H1 (cell line): ENCODE results near the gene EMID1. TPM values are rescaled to one million over a fixed set of nuclear protein-coding genes. Genes with fewer than 3 reads are reported as not detected.

Source experiments
- EZH2 ChIP-seq: fragments of 200-600 bp; sonication (generic); IDR thresholded peaks from 2 replicates; pipeline ENCODE4 v1.7.1; 2012; ENCODE audit warnings: low read depth, mild to moderate bottlenecking, moderate library complexity, low read length, inconsistent platforms; ENCODE audit not compliant: severe bottlenecking
- KDM5A ChIP-seq: fragments of 200-600 bp; IDR thresholded peaks from 2 replicates; pipeline ENCODE4 v1.7.1; 2012; ENCODE audit warnings: mild to moderate bottlenecking, low read length, inconsistent platforms, mixed read lengths
- TCF12 ChIP-seq: IDR thresholded peaks from 2 replicates; pipeline ENCODE4 v1.6.1; 2011; ENCODE audit warnings: low read depth, mild to moderate bottlenecking, low read length
- polyA plus RNA-seq, 7 experiments: library from polyadenylated mRNA; depleted of rRNA in 3 of 7; stranded (reverse) in 5 of 7; unstranded in 2 of 7; fragments of >200 nt in 5 of 7; fragments of 200-250 nt in 2 of 7; gene quantifications; 1 replicate in 5 of 7; 2 replicates in 1 of 7; 4 replicates in 1 of 7; pipeline versions ENCODE4 v1.2.1 to v1.2.3, GENCODE V29; 2011 to 2013; ENCODE audit warnings: missing spikeins in 2 of 7, mixed read lengths in 2 of 7
- total RNA-seq: library from RNA; stranded (reverse); fragmentation: NEBNext Ultra II Directional; extraction: Animal tissue kit (Norgen Biotek cat#: 25700); gene quantifications from 2 replicates; pipeline ENCODE4 v1.2.1, GENCODE V29; 2021

EMID1 gene
- total and polyA plus RNA-seq, 2 of the 8 experiments (the other 6 are each of a cell fraction or from before 2014, with no cell fraction given), result 3.9 to 7.4 TPM

DNA sequence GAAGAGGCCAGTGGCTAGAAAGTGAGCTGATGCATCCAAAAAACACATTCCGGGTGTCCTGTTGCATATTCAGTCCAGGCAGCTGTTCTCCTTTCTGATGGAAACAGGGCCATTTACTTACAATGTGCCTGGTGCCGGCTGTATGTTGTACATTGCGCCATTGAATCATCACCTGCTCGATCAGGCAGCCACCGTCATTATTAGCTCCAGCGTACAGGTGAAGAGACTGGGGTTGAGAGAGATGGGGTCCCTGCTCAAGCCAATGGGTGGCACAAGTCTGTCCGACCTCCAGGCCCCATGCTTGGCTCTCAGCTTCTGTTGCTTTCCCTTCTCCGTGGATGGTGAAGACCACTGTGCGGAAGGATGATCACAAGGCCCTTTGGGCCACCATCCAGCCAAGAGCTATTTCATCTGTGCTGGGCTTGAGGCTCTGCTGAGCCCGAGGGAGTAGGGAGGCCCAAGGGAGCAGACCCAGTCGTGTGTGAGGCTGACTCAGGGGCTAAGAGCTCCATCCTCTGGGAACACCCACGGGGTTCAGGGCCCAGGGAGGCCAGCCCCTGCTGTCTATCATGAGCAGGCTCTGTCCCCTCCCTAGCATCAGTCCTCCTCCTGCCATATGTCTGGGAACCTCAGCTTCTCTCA lies 20.7 kb upstream of the EMID1 start (continued):
- TF ChIP-seq EZH2 (no peak), TCF12 (no peak), KDM5A (no peak)
